Fibroblast of lung (primary cell): Measurements from ENCODE around the gene OLIG1. TPM values are rescaled to one million over a fixed set of nuclear protein-coding genes. Genes with fewer than 3 reads are reported as not detected.

Source experiments
- polyA plus RNA-seq, 2 donors: library from polyadenylated mRNA; depleted of rRNA in 1 of 2; stranded (reverse) in 1 of 2; unstranded in 1 of 2; fragments of >200 nt; gene quantifications; 2 replicates each; pipeline ENCODE4 v1.2.1, GENCODE V29; 2011 to 2012; ENCODE audit warnings: missing spikeins in 1 of 2
- total RNA-seq: library from RNA; depleted of rRNA; stranded (reverse); fragments of >200 nt; gene quantifications from 2 replicates; pipeline ENCODE4 v1.2.1, GENCODE V29; 2014

Gene OLIG1
- total and polyA plus RNA-seq, 2 donors (not counting 1 experiment from before 2014, with no cell fraction given): not detected

Other genes with a start within 250 kb of the OLIG1 start
- not detected in 2 replicates for gene OLIG2, start 44.2 kb upstream of the OLIG1 start, total RNA-seq
- not detected in 2 replicates for gene OLIG2, start 44.2 kb upstream of the OLIG1 start, polyA plus RNA-seq
- 5.1 and 5.6 TPM in 2 replicates for gene IFNAR2, start 159.8 kb downstream of the OLIG1 start, total RNA-seq
- 20.2 and 24.3 TPM in 2 replicates for gene IFNAR2, start 159.8 kb downstream of the OLIG1 start, polyA plus RNA-seq
- 58.0 and 64.1 TPM in 2 replicates for gene IL10RB, start 196.2 kb downstream of the OLIG1 start, total RNA-seq
- 43.6 and 56.2 TPM in 2 replicates for gene IL10RB, start 196.2 kb downstream of the OLIG1 start, polyA plus RNA-seq